Urothelium cell line (cell line): ENCODE data around the gene RHOBTB3.

Source experiments
- DNase-seq: peaks from one replicate; pipeline ENCODE4 v3.0.0; 2011; ENCODE audit warnings: low spot score, mixed read lengths
- FAIRE-seq: peaks from 2 replicates; lab custom pipeline; 2011; peaks lifted over from hg19 to GRCh38; lab: Jason Lieb, UNC

RHOBTB3 gene

GRCh38 chr5:95730011-95730700 is 980 bp upstream of the RHOBTB3 start:
- DNase-seq, result no peak
- FAIRE-seq, result no peak

GRCh38 chr5:95731571-95732554 is 727 bp downstream of the RHOBTB3 start:
- FAIRE-seq (no peak), DNase-seq (peak; percentile 30)

- no peak for DNase-seq
- no peak for FAIRE-seq
These were observed 2.0 kb downstream of the RHOBTB3 start for GRCh38 chr5:95733107-95733665.

- no peak for DNase-seq
- no peak for FAIRE-seq
These were observed 3.1 kb downstream of the RHOBTB3 start for GRCh38 chr5:95734187-95734586.

- FAIRE-seq, result no peak
- DNase-seq, result no peak
These were observed 3.8 kb downstream of the RHOBTB3 start for GRCh38 chr5:95734906-95735305.

- FAIRE-seq (no peak), DNase-seq (no peak)
These were observed 4.3 kb downstream of the RHOBTB3 start for GRCh38 chr5:95735406-95735805.

GRCh38 chr5:95738072-95738471 is 6.9 kb downstream of the RHOBTB3 start:
- DNase-seq, result no peak

GRCh38 chr5:95738834-95739233 is 7.7 kb downstream of the RHOBTB3 start:
- FAIRE-seq (no peak), DNase-seq (no peak)

More at GRCh38 chr5:95738072-95738471, 6.9 kb downstream of the RHOBTB3 start:
- no peak for FAIRE-seq

GRCh38 chr5:95739857-95740256 is 8.7 kb downstream of the RHOBTB3 start:
- DNase-seq, result no peak

GRCh38 chr5:95741458-95741857 is 10.3 kb downstream of the RHOBTB3 start:
- no peak for FAIRE-seq
- DNase-seq, result no peak

More at GRCh38 chr5:95739857-95740256, 8.7 kb downstream of the RHOBTB3 start:
- FAIRE-seq, result no peak

- DNase-seq (no peak), FAIRE-seq (no peak)
These were observed 12.1 kb downstream of the RHOBTB3 start for GRCh38 chr5:95743232-95743631.

GRCh38 chr5:95743877-95744276 is 12.7 kb downstream of the RHOBTB3 start:
- FAIRE-seq, result no peak
- DNase-seq, result no peak

GRCh38 chr5:95746194-95746593 is 15.1 kb downstream of the RHOBTB3 start:
- no peak for FAIRE-seq
- no peak for DNase-seq

GRCh38 chr5:95746722-95747679 is 15.9 kb downstream of the RHOBTB3 start:
- FAIRE-seq, result no peak
- no peak for DNase-seq

- no peak for FAIRE-seq
- no peak for DNase-seq
These were observed 17.0 kb downstream of the RHOBTB3 start for GRCh38 chr5:95748133-95748532.

GRCh38 chr5:95754545-95754944 is 23.4 kb downstream of the RHOBTB3 start:
- DNase-seq, result no peak
- no peak for FAIRE-seq

GRCh38 chr5:95759005-95759404 is 27.9 kb downstream of the RHOBTB3 start:
- FAIRE-seq (no peak), DNase-seq (no peak)

- FAIRE-seq, result no peak
- no peak for DNase-seq
These were observed 28.5 kb downstream of the RHOBTB3 start for GRCh38 chr5:95759634-95760033.

GRCh38 chr5:95760273-95761191 is 29.4 kb downstream of the RHOBTB3 start:
- FAIRE-seq, result no peak
- peak; percentile 52 for DNase-seq
